HG02642 (cell line): ENCODE measurements around the gene KPNA4.
"Not testable (repeated sequence)": the region's sequence is repeated elsewhere in the genome, so short reads cannot be mapped to it uniquely, and the experiment has no call there.

Source experiments
- ATAC-seq: cut with Tn5 transposase; IDR thresholded peaks from one replicate; pipeline ENCODE4 v1.9.1; 2021; ENCODE audit warnings: mild to moderate bottlenecking; ENCODE audit not compliant: unreplicated experiment, poor library complexity

KPNA4 gene

DNA sequence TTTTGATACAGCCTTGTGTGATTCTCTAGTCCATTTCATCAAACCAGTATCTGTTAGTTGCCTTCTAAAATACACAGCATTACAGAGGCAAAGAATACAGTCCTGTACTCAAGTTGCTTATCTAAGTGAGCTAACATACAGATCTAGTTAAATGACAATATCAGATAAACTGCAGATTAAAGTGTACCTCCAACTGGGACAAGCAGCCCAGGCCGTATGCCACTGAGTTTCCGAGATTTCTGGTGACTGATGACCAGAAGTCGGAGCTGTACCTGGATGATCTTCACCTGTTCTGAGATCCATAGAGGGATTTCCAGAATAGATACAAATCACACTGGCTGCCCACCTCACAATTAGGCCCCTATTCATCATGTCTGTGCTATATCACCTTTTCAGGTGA is 109.5 kb downstream of the KPNA4 start:
- no peak for ATAC-seq

DNA sequence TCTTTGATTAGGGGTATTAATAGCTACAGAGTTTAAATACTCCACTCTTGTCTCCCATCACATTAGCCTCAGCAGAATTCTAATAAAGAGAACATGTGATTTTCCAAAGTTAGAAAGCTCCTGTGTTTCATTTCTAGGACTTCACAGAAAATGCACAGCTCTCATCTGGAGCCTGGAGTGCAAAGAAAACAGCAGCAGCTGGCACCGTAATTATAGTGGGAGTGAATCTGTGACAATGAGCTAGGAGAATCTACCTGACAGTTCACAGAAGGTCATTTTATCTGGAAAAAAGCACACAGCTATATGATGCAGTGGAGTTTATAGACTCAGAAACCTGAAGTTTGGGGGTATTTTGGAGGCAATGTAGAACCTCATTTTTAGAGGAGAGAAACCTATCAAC is 110.4 kb downstream of the KPNA4 start:
- ATAC-seq = no peak

DNA sequence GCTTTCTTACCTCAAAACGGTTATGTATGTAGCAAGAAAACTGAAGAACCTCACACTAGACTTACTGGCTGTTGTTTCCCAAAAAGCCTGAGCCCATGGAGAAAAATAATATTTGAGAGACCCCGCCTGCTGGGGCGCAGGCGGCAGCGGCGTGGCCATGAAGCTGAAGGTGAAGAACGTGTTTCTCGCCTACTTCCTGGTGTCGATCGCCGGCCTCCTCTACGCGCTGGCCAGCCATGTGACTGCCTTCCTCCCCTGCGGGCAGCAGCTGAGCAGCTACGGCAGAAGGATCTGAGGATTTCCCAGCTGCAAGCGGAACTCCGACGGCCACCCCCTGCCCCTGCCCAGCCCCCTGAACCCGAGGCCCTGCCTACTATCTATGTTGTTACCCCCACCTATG is 113.1 kb downstream of the KPNA4 start:
- ATAC-seq = not testable (repeated sequence)

DNA sequence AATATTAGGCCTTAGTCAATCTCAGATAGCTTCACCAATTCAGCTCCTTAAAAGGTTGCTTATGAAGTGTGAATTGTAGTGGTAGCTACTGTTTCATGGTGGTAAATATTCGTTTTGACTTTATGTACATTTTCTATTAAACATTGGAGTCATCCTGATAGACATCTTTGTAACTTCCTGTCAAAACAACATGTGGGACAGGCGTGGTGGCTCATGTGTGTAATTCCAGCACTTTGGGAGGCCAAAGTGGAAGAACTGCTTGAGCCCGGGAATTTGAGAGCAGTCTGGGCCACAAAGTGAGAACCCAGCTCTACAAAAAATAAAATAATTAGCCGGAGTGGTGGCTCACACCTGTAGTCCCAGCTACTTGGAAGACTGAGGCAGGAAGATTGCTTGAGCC is 113.8 kb downstream of the KPNA4 start:
- no peak for ATAC-seq

DNA sequence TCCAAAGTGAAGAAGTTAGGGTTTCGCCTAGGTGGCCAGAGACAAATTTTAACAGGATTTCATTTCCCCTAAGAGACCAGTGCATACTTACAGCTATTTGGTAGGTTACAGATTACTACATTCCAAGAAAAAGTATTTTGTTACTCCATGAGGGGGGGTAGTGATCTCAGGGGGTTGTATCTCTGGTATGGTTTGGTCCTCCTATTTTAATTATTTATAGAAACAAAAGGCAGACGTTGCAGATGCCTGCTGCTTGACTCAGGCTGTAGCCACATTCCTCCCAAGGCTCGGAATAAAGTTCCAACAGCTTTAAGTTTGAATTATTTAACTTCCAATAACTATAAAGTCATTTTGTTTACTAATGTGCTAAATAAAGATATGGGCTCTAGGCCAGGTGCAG is 114.5 kb downstream of the KPNA4 start:
- ATAC-seq = no peak

DNA sequence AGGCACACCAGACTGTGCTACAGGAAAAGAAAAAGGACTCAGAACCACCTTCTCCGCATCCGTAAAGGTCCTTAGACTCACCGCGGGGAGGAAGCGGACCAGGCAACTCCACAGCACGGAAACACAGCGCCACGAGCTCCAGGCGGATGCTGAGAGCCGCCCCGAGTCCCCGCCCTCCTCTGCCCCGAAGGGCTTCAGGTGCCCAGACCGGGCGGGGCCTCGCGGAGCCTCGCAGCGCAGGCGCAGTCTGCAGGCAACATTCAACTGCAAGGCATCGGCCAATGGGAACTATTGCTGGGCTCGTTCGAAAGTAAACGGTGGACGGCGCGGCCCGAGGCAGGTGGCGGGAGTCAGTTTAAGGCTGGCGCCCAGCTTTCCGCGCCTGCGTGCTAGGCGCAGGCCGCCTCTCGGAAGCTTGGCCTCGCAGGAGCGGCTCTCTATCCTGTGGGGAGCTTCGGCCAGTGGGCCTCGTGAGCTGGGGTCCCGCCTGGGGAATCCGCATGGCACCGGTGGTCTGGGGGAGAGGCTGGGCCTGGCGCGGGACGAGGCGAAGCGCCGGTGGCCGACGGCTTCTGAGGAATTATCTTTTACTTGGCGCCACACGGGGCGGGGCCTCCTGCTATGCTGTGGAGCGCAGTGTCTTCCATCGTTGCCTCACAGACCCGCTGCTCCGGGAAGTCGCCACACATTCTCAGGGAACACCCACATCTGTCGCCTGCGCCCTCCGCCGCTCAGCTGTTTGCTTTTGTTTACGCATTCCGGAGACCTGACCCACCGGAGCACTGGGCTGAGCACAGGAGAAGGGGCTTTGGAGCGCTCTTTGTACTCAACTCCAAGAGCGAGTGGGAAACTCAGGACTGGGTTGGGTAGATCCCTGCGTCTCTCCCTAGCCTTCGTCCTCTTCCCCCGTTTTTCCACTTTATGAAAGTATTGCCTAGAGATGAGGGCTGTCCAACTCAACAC is 115.5 kb downstream of the KPNA4 start, which contains the start of gene TRIM59:
Gene TRIM59, minus strand, starts transcription at position 151 of the 963 bp plus-strand sequence. CDS start 10,603 bp downstream, outside the sequence.
- peak; percentile 94 for ATAC-seq

DNA sequence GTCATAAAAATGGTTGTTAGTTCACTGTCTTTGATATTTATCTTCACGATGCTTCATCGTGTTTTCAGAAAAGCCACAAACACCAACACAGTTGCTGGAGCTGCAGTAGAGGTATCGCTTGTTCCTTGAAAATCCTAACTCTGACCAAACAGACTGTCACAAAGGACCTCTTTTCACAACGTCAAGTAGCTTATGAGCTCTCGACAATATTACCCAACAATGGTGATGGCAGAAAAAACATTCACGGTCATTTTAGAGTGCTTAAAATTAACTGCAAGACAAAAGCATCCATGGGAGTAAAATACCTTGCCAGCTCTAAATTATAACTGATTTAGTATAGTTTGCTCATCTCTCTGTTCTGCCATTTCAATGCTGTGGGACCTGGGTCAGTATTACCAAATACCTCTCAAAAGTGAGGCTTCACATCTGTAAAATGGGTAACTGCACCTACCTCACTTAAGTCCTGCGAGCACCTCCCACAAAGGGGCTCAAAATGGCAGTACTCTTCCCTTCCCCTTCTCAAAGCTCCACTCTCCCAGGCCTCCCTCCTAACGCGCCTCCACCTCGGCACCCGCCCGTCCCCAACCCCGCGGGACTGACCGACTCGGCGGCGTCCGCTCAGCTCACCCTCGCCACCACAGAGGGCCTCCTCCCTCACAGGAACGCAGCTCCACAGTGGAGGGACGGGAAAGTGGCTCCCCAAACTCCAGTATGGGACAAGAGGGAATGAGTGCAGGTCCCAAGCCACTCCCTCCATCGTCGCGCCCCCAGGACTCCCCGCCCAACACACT is 116.3 kb downstream of the KPNA4 start:
- peak; percentile 42 for ATAC-seq

DNA sequence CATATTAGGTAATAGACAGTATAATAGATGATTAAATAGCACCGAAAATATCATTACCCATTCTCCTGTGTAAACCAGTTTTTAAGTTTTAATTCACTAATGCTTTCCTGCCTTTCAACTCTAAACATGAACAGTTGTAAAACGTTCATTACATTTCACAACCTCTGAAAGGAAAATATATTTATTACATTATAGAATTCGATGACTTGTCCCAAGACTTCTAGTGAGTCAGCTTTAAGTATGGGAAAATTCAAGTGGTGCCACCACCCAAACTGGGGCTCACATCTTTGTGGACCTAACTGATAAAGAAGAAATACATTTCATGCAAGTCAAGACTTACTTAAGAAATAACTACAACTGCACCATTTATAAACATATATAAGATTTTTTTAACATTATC is 117.8 kb downstream of the KPNA4 start:
- ATAC-seq = no peak

DNA sequence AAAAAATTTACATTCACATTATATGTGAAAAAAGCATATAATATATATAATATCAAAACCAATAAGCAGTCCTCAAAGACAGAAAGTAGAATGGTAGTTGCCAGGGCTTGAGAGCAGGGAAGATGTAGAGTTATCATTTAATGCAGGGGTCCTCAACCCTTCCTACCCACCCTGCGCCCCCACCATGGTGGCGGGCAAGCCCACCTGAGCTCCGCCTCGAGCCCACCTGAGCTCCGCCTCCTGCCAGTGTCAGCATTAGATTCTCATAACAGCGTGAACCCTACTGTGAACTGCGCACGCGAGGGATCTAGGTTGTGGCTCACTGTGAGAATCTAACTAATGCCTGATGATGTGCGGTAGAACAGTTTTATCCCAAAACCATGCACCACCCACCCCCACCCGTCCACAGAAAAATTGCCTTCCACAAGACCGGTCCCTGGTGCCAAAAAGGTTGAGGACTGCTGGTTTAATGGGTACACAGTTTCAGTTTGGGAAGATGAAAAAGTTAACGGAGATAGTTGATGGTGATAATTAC is 118.8 kb downstream of the KPNA4 start:
- no peak for ATAC-seq

DNA sequence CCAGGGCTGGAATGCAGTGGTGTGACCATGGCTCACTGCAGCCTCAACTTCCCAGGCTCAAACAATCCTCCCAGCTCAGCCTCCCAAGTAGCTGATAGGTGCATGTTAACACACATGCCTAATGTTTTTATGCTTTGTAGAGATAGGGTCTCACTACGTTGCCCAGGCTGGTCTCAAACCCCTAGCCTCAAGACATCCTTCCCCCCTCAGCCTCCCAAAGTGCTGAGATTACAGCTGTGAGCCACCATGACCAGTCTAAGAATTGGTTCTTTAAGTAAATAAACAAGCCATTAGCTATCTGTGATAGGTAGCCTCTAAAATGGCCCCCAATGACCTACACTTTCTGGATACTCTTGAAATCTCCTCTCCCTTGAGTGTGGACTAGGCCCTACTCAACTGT is 119.5 kb downstream of the KPNA4 start:
- no peak for ATAC-seq
